GM12878 (cell line): ENCODE measurements around the gene INTS14. TPM values are rescaled to one million over a fixed set of nuclear protein-coding genes. Genes with fewer than 3 reads are reported as not detected.

Experiments used
- ATAC-seq: fragments of 200-7000 bp; cut with Tn5 transposase; 3 replicates; pipeline ENCODE4 v1.9.1; 2020; ENCODE audit warnings: mild to moderate bottlenecking, moderate library complexity
- BruUV-seq: library from RNA; stranded (reverse); fragments of 400-500 nt; replicated peaks from 2 replicates; lab custom pipeline; 2021; lab: Mats Ljungman, UMichigan
- CTCF ChIA-PET: fragments of 300-600 bp; sonication (Branson Sonifier 250); formaldehyde crosslinking; extraction: SDS; loops from one replicate; lab custom pipeline; 2021; ENCODE audit warnings: inconsistent platforms; lab: Yijun Ruan, JAX
- POLR2A ChIA-PET: fragments of 350-600 bp; formaldehyde crosslinking; extraction: SDS; loops from one replicate; lab custom pipeline; 2021; ENCODE audit warnings: inconsistent platforms; lab: Charles Lee
- RAD21 ChIA-PET: fragments of 300-600 bp; sonication (Branson Sonifier 250); formaldehyde crosslinking; loops from one replicate; lab custom pipeline; 2023; ENCODE audit warnings: antibody characterized with exemption; ENCODE audit not compliant: unreplicated experiment; lab: Charles Lee
- SMC1A ChIA-PET: fragments of 300-600 bp; sonication (Branson Sonifier 250); formaldehyde crosslinking; loops from one replicate; lab custom pipeline; 2023; ENCODE audit not compliant: unreplicated experiment, uncharacterized antibody; lab: Charles Lee
- DNase-seq: peaks from one replicate; pipeline ENCODE4 v3.0.0-alpha.2; 2011; ENCODE audit warnings: low read depth, low spot score
- FAIRE-seq: peaks from 3 replicates; lab custom pipeline; 2011; peaks lifted over from hg19 to GRCh38; lab: Jason Lieb, UNC
- H2AFZ ChIP-seq: 2 replicates; pipeline ENCODE4 v1.6.0; 2011; ENCODE audit warnings: low read depth, low read length, control low read depth; ENCODE audit not compliant: control insufficient read depth
- H3K27ac ChIP-seq: 2 replicates; pipeline ENCODE4 v1.5.1; 2011; ENCODE audit warnings: control low read depth; ENCODE audit not compliant: control insufficient read depth, insufficient read depth
- H3K27me3 ChIP-seq, 2 experiments: replicated peaks in 1 of 2; 2 replicates each; pipeline versions ENCODE4 v1.6.0 to v1.6.1; 2011; ENCODE audit warnings: low read length in 1 of 2; ENCODE audit not compliant: control insufficient read depth in 2 of 2, insufficient read depth in 2 of 2
- H3K36me3 ChIP-seq, 2 experiments: 2 replicates each; pipeline ENCODE4 v1.5.1; 2011; ENCODE audit warnings: low read length in 1 of 2; ENCODE audit not compliant: control insufficient read depth in 2 of 2, insufficient read depth in 2 of 2
- H3K4me1 ChIP-seq: 2 replicates; pipeline ENCODE4 v1.6.1; 2011; ENCODE audit warnings: mild to moderate bottlenecking, low read length, moderate library complexity, mixed read lengths; ENCODE audit not compliant: control insufficient read depth, insufficient read depth
- H3K4me2 ChIP-seq: 2 replicates; pipeline ENCODE4 v1.6.0; 2011; ENCODE audit warnings: control low read depth; ENCODE audit not compliant: control insufficient read depth, insufficient read depth
- H3K4me3 ChIP-seq: fragments of 200-600 bp; sonication (generic); 2 replicates; pipeline ENCODE4 v1.5.1; 2016
- H3K79me2 ChIP-seq: 2 replicates; pipeline ENCODE4 v1.6.0; 2011; ENCODE audit warnings: low read length; ENCODE audit not compliant: control insufficient read depth, insufficient read depth
- H3K9ac ChIP-seq: 2 replicates; pipeline ENCODE4 v1.8.0; 2011; ENCODE audit warnings: low read length, control low read depth, mixed read lengths; ENCODE audit not compliant: control insufficient read depth, insufficient read depth
- H3K9me3 ChIP-seq: replicated peaks from 3 replicates; pipeline ENCODE4 v1.5.1; 2011; ENCODE audit warnings: mild to moderate bottlenecking, low read length; ENCODE audit not compliant: control insufficient read depth, insufficient read depth
- H4K20me1 ChIP-seq: 2 replicates; pipeline ENCODE4 v1.6.0; 2011; ENCODE audit not compliant: control insufficient read depth, insufficient read depth
- BRCA1 ChIP-seq: IDR thresholded peaks from 2 replicates; pipeline ENCODE4 v1.6.1; 2011; ENCODE audit warnings: low read depth, low read length, improper control_type of control experiment
- CBX3 ChIP-seq: fragments of 200-600 bp; sonication (generic); IDR thresholded peaks from 2 replicates; pipeline ENCODE4 v1.6.1; 2016; ENCODE audit warnings: low read depth, borderline replicate concordance
- CHD2 ChIP-seq: IDR thresholded peaks from 2 replicates; pipeline ENCODE4 v1.6.1; 2011; ENCODE audit warnings: low read depth, low read length, improper control_type of control experiment, borderline replicate concordance
- CUX1 ChIP-seq: IDR thresholded peaks from 2 replicates; pipeline ENCODE4 v1.6.1; 2012; ENCODE audit warnings: improper control_type of control experiment, low read depth, low read length; ENCODE audit not compliant: insufficient replicate concordance
- JUNB ChIP-seq: IDR thresholded peaks from 2 replicates; pipeline ENCODE4 v1.6.1; 2016; ENCODE audit warnings: antibody characterized with exemption, mild to moderate bottlenecking
- MAX ChIP-seq: IDR thresholded peaks from 2 replicates; pipeline ENCODE4 v1.6.1; 2012; ENCODE audit warnings: low read depth, low read length, improper control_type of control experiment
- NRF1 ChIP-seq: conservative IDR thresholded peaks from 2 replicates; pipeline ENCODE4 v1.6.1; 2011; ENCODE audit warnings: mild to moderate bottlenecking, low read depth, low read length, improper control_type of control experiment
- PAX8 ChIP-seq: fragments of 450-650 bp; IDR thresholded peaks from 2 replicates; pipeline ENCODE4 v1.6.1; 2017; ENCODE audit warnings: mild to moderate bottlenecking, moderate library complexity
- TARDBP ChIP-seq: IDR thresholded peaks from 2 replicates; pipeline ENCODE4 v1.6.1; 2016; ENCODE audit warnings: borderline replicate concordance
- TCF7 ChIP-seq: IDR thresholded peaks from 2 replicates; pipeline ENCODE4 v1.6.1; 2014; ENCODE audit warnings: antibody characterized with exemption, borderline replicate concordance
- ZSCAN29 ChIP-seq: fragments of 450-650 bp; IDR thresholded peaks from 2 replicates; pipeline ENCODE4 v1.6.1; 2017; ENCODE audit warnings: mild to moderate bottlenecking, moderate library complexity
- WGBS: methylation state at CpG from one replicate; pipeline ENCODE4 v1.1.6; 2016; ENCODE audit warnings: low lambda C conversion rate; ENCODE audit not compliant: insufficient replicate concordance, insufficient coverage; ENCODE audit errors: missing lambda C conversion rate; 5-methylcytosine and 5-hydroxymethylcytosine counted together
- in situ Hi-C: fragments of 300-500 bp; cut with MboI; formaldehyde crosslinking; loops from 9 replicates; pipeline ENCODE4 v1.14.3; 2018; ENCODE audit warnings: mixed read lengths
- intact Hi-C: fragments of 100-400 bp; cut with micrococcal nuclease; formaldehyde crosslinking; loops from one replicate; pipeline ENCODE4 v1.14.2; 2022; ENCODE audit not compliant: unreplicated experiment
- polyA plus RNA-seq, 11 experiments: library from polyadenylated mRNA; depleted of rRNA in 4 of 11; unstranded in 6 of 11; stranded (reverse) in 5 of 11; fragments of >200 nt; fragmentation: Nextera tagmentation in 4 of 11; fragmentation: Illumina TruSeq in 1 of 11; extraction: Ambion mirVana in 4 of 11; extraction: Trizol in 1 of 11; gene quantifications; 1 replicate in 1 of 11; 2 replicates in 10 of 11; pipeline versions ENCODE4 v1.2.1 to v1.2.3, GENCODE V29; 2011 to 2016; ENCODE audit warnings: inconsistent platforms in 2 of 11, missing spikeins in 2 of 11, low read depth in 1 of 11
- total RNA-seq, 4 experiments: library from RNA; depleted of rRNA in 3 of 4; stranded (reverse); fragments of >200 nt in 3 of 4; fragmentation: Illumina TruSeq in 1 of 4; extraction: Trizol in 1 of 4; gene quantifications; 2 replicates each; pipeline versions ENCODE4 v1.2.1 to v1.2.3, GENCODE V29; 2013 to 2021
- TF ChIP-seq, protein P1 (sequence below): fragments of 450-650 bp; IDR thresholded peaks from 2 replicates; pipeline ENCODE4 v1.6.1; 2018; ENCODE audit warnings: mild to moderate bottlenecking, low read depth, moderate library complexity; ENCODE audit not compliant: partially characterized antibody

INTS14 gene
- total and polyA plus RNA-seq, 10 of the 15 experiments (the other 5 are each of a cell fraction or from before 2014, with no cell fraction given): 36.8 to 76.9 (median 47.7) TPM

GRCh38 chr15:65547841-65548240 lies 63.1 kb downstream of the INTS14 start (continued):
- TF ChIP-seq TCF7 (no peak), TARDBP (no peak), JUNB (no peak), BRCA1 (no peak), CBX3 (no peak), PAX8 (no peak), CHD2 (no peak)
- TF ChIP-seq, protein P1, sequence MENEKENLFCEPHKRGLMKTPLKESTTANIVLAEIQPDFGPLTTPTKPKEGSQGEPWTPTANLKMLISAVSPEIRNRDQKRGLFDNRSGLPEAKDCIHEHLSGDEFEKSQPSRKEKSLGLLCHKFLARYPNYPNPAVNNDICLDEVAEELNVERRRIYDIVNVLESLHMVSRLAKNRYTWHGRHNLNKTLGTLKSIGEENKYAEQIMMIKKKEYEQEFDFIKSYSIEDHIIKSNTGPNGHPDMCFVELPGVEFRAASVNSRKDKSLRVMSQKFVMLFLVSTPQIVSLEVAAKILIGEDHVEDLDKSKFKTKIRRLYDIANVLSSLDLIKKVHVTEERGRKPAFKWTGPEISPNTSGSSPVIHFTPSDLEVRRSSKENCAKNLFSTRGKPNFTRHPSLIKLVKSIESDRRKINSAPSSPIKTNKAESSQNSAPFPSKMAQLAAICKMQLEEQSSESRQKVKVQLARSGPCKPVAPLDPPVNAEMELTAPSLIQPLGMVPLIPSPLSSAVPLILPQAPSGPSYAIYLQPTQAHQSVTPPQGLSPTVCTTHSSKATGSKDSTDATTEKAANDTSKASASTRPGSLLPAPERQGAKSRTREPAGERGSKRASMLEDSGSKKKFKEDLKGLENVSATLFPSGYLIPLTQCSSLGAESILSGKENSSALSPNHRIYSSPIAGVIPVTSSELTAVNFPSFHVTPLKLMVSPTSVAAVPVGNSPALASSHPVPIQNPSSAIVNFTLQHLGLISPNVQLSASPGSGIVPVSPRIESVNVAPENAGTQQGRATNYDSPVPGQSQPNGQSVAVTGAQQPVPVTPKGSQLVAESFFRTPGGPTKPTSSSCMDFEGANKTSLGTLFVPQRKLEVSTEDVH: no peak
- TF ChIP-seq, all 136 proteins: peak for 0

DNA sequence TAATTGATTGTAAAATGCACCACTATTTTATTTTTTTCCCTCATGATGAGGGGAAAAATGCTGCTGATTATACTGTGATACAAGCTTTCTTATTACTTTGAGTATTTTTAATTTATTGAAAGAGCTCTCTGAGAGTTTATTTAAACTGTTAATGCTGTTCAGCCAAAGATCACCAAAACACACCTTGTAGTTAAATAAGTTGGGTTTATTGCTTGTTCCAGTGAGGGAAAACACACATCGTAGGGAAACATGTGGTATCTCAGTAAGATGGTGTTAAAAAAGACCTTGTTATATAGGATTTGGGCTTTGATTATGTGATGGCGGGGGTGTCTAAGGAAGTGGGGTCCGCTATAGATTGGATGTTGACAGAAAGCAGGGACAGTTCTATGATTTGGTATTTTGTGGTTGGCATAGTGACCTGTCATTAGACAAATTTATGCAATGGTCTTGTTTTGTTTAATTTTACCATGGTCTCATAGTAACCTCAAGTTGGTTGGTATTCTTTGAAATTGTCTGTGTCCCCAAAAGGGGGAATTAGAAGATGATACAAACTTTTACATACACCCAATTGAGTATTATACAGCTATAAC lies 69.6 kb downstream of the INTS14 start:
- Histone ChIP-seq H3K4me3 (no peak overlapping the region), H3K4me2 (no peak overlapping the region), H3K27ac (no peak overlapping the region), H4K20me1 (no peaks in the 10 kb centered on the region), H3K9ac (no peak overlapping the region), H2AFZ (no peak overlapping the region), H3K9me3 (no peaks in the 10 kb centered on the region), H3K27me3 (no peaks in the 10 kb centered on the region), H3K4me1 (no peaks in the 10 kb centered on the region), H3K79me2 (peaks cover 7% of the 10 kb centered on the region), H3K36me3 (no peaks in the 10 kb centered on the region)
- ChIA-PET POLR2A (interaction anchor here (0.6 kb wide), 1 partner anchor 598 kb away, joined by 3 read pairs; no protein-coding TSS in a partner anchor), SMC1A (no interaction called here), RAD21 (no interaction called here), CTCF (no interaction called here)
- DNase-seq (no peak), FAIRE-seq (no peak), ATAC-seq (no peak)
- in situ Hi-C loops: no loop called here
- BruUV-seq: no TSS peak
- intact Hi-C loops: no loop called here
- WGBS: 100% methylated on average over 3 of the region's 3 CpGs
- TF ChIP-seq CUX1 (no peak), ZSCAN29 (no peak), NRF1 (no peak), MAX (no peak)
